T-helper 1 cell treated with Interleukin-12 subunit alpha and Interleukin-12 subunit beta and Interleukin-4 antibody, amounts not matched to agents 30 μg/mL and 1 μg/mL, for 36 hours (primary cell): ENCODE measurements around the gene SH3RF2.

Experiments
- H3K27ac Mint-ChIP-seq: one replicate; pipeline ENCODE4 v1.8.0; 2021; ENCODE audit warnings: mild to moderate bottlenecking, mixed read lengths
- H3K27me3 Mint-ChIP-seq: one replicate; pipeline ENCODE4 v1.8.0; 2021; ENCODE audit warnings: low read depth, mixed read lengths
- H3K36me3 Mint-ChIP-seq: one replicate; pipeline ENCODE4 v1.8.0; 2021; ENCODE audit warnings: low read depth, mixed read lengths
- H3K4me1 Mint-ChIP-seq: one replicate; pipeline ENCODE4 v1.8.0; 2021; ENCODE audit warnings: low read depth, mixed read lengths
- H3K4me3 Mint-ChIP-seq: one replicate; pipeline ENCODE4 v1.8.0; 2021; ENCODE audit warnings: mild to moderate bottlenecking, moderate library complexity, mixed read lengths
- H3K9me3 Mint-ChIP-seq: one replicate; pipeline ENCODE4 v1.8.0; 2021; ENCODE audit warnings: mixed read lengths

Gene SH3RF2

DNA sequence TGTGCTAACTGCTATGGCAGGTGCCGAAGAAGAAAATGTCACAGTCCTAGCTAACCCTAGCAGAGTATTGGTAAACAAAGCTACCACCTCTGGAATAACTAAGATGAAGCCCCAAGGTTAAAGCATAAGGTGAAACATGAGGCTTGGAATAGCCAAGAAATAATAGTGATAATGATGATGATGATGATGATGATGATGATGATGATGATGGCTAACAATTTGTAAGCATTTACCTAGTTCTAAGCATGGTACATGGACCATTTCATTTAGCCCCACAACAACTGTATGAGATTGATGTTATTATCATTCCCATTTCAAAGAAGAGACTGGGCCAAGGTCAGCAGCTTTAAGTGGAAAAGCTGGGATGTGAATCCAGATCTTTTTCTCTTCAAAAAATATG is 35.3 kb downstream of the SH3RF2 start:
- no peak overlapping the region for H3K4me3 Mint-ChIP-seq
- no peaks in the 10 kb centered on the region for H3K4me1 Mint-ChIP-seq
- H3K9me3 Mint-ChIP-seq: peaks cover 3% of the 10 kb centered on the region
- H3K36me3 Mint-ChIP-seq: no peaks in the 10 kb centered on the region
- no peak overlapping the region for H3K27ac Mint-ChIP-seq
- H3K27me3 Mint-ChIP-seq: peaks cover 4% of the 10 kb centered on the region

DNA sequence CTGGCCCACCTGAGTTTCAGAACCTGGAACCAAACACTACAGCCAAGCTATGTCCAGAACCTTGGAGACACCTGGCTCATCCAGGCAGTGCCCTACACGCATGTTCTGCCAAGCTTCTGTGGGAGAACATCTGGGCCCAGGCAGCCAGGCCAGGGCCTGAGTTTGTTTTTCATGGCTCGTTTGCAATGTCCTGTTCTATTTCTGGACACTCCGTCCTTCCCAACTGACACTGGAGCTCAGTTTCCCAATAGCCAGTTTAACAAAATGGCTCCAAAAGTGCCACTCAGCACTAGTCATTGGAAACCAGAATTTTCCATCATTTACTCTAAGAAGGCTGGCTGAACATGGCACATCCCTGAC is 38.6 kb downstream of the SH3RF2 start:
- peaks cover 3% of the 10 kb centered on the region for H3K9me3 Mint-ChIP-seq
- no peak overlapping the region for H3K27ac Mint-ChIP-seq
- H3K4me3 Mint-ChIP-seq: no peak overlapping the region
- H3K27me3 Mint-ChIP-seq: no peaks in the 10 kb centered on the region
- H3K36me3 Mint-ChIP-seq: no peaks in the 10 kb centered on the region
- no peaks in the 10 kb centered on the region for H3K4me1 Mint-ChIP-seq

DNA sequence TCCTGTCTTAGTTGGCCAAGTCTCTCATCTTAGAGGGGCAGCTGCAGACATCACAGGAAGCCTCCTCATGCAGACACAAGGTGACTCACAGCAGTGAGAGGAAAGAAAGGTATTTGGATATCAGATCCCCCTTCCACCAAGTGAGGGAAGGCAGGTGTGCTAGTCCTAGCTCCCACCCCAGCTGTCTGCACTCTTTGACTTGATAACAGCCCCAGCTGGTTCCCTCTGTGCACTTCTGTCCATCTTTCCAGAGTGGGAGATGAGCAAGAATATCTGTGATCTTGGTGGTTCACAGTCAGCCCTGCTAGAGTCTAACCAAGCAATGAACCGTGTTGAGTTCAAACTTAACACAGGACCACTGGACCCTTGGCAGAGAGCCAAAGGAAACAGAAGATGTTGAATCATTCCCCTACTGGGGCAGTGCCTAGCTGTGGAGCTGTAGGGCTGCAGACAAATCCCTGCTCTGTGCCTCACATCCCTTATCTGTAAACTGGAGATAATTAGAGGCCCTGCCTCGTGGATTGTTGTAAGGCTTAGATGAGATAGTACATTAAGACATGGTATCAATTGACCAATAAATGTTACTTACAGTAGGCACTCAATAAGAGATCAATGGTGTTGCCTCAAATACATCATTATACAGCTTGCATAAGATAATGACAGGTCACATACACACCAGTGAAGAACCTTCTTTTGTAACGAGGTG is 39.1 kb downstream of the SH3RF2 start:
- no peaks in the 10 kb centered on the region for H3K4me1 Mint-ChIP-seq
- no peak overlapping the region for H3K27ac Mint-ChIP-seq
- H3K27me3 Mint-ChIP-seq: no peaks in the 10 kb centered on the region
- H3K9me3 Mint-ChIP-seq: peaks cover 3% of the 10 kb centered on the region
- H3K4me3 Mint-ChIP-seq: no peak overlapping the region
- H3K36me3 Mint-ChIP-seq: no peaks in the 10 kb centered on the region

- H3K4me3 Mint-ChIP-seq: no peak overlapping the region
- H3K27ac Mint-ChIP-seq: no peak overlapping the region
- no peaks in the 10 kb centered on the region for H3K4me1 Mint-ChIP-seq
- no peaks in the 10 kb centered on the region for H3K36me3 Mint-ChIP-seq
- H3K9me3 Mint-ChIP-seq: peaks cover 3% of the 10 kb centered on the region
- H3K27me3 Mint-ChIP-seq: peaks cover 4% of the 10 kb centered on the region
These were observed 40.2 kb downstream of the SH3RF2 start for GRCh38 chr5:145976431-145977155.

DNA sequence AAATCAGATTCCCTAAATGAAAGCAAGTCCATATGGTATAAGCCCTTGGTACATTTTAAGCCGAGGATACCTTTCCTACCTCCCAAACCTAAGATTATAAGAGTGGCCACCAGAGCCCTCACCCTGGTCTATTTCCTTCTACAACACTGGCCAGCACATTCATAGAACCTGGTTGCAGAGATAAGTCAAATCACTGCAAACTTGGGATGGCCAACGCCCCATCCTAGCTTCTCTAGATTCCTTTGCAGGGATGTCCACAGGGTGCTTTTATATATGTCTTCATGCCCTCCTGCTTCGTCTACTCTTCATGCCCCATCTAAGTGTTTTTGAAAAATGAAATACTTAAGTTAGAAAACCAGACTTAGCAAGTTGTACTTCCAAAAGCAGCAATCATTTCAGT is 41.8 kb downstream of the SH3RF2 start:
- Mint-ChIP-seq H3K4me3 (no peak overlapping the region), H3K27me3 (peaks cover 8% of the 10 kb centered on the region), H3K36me3 (no peaks in the 10 kb centered on the region), H3K9me3 (peaks cover 3% of the 10 kb centered on the region), H3K27ac (no peak overlapping the region), H3K4me1 (no peaks in the 10 kb centered on the region)

DNA sequence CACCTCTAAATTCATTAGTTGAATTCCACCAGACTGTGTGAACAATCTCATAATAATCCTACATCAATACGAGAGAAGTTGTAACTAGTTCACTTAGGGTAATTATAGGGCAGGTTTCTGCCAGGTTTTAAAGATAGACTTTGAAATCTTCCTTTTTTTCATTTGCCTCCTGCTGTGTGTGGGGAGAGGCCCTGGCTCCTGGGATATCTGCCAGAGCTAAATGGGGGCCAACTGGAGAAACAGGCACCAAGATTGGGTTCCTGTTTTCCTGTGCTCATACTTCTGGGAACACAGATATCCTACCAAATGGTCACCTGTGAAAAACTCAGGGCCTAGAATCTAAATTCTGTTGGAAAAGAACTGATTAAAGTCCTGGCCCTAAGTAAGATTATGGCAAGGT is 42.3 kb downstream of the SH3RF2 start:
- Mint-ChIP-seq H3K27ac (no peak overlapping the region), H3K9me3 (no peaks in the 10 kb centered on the region), H3K36me3 (no peaks in the 10 kb centered on the region), H3K4me3 (no peak overlapping the region), H3K4me1 (no peaks in the 10 kb centered on the region), H3K27me3 (peaks cover 8% of the 10 kb centered on the region)

DNA sequence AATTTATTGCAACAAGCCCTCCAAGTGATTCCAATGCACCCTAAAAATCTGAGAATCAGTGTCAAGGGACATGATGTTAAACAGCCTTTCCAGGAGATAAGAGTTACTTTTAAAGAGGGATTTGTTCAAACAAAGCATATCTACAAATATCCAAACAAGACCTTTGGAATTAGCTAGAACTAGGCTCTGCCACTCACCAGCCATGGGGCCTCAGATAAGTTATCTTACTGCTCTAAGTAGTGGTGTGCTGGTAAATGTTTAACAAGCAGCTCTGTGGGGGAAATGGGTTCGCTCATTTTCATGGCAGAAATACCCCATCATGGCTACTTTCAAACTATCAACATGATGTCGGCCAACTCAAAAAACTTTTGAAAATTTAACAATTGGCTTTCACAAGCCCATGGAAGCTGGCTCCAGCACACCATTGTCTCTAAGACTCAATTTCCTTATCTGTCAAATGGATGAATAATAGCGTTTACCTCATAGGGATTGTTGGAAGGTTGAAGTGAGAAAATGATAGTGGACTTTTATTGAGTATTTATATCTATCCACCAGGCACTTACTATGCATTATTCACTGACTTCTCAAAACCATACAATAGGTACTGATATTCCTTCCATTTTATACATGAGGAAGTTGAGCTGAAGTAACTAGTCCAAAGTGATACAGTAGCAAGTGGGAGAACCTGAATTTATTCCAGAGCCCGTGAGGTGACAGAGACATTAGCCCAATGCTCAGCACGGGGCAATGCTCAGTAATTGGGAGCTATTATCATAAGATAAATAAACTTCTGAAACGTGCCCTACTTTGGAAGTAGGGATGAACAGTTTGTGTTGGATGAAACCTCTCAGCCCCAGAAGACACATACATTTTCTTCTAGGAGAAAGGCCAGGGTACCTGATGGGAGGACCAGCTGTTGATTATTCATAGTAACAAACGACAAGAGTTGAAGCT is 43.2 kb downstream of the SH3RF2 start:
- H3K27ac Mint-ChIP-seq: no peak overlapping the region

DNA sequence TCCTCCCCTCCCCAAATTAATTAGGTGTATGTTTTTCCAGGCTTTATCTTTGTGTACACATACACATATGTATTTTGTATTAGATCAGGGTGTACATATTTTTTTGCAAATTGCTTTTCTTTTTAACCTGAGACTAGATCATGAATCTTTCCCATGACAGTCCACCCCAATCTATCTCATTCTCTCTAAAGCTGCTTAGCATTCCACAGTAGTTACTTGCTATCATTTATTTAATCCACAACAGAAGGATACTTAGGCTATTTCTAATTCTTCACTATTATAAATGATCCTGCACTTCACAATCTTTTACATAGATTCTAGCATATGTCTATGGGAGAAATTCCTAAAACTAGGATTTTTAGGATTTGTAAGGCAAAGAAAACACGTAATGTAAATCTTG is 43.9 kb downstream of the SH3RF2 start:
- Mint-ChIP-seq H3K4me3 (no peak overlapping the region), H3K27ac (no peak overlapping the region), H3K36me3 (no peaks in the 10 kb centered on the region), H3K9me3 (no peaks in the 10 kb centered on the region), H3K27me3 (peaks cover 11% of the 10 kb centered on the region), H3K4me1 (no peaks in the 10 kb centered on the region)

More for the DNA sequence above, 43.2 kb downstream of the SH3RF2 start:
- H3K9me3 Mint-ChIP-seq: no peaks in the 10 kb centered on the region
- no peaks in the 10 kb centered on the region for H3K36me3 Mint-ChIP-seq
- H3K27me3 Mint-ChIP-seq: peaks cover 11% of the 10 kb centered on the region
- H3K4me3 Mint-ChIP-seq: no peak overlapping the region
- no peaks in the 10 kb centered on the region for H3K4me1 Mint-ChIP-seq

DNA sequence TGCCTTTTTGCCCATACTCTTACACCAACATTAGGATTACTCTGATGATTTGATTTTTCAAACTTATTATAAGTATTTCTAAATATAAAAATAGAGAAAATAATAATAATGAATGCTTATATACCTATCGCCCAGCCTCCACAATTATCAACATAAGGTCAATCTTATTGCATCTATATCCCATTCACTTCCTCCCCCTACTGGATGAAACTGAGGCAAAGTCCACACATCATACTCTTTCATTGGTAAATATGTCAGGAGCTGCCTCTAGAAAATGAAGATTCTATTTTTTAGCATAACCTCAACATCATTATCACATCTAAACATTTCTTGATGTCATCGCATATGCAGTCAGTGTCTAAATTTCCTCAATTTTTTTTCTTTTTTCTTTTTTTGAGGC is 44.3 kb downstream of the SH3RF2 start:
- H3K27me3 Mint-ChIP-seq: peaks cover 11% of the 10 kb centered on the region
- no peaks in the 10 kb centered on the region for H3K9me3 Mint-ChIP-seq
- no peaks in the 10 kb centered on the region for H3K36me3 Mint-ChIP-seq
- H3K27ac Mint-ChIP-seq: no peak overlapping the region
- H3K4me3 Mint-ChIP-seq: no peak overlapping the region
- no peaks in the 10 kb centered on the region for H3K4me1 Mint-ChIP-seq

GRCh38 chr5:145981589-145982571 is 45.5 kb downstream of the SH3RF2 start:
- no peak overlapping the region for H3K4me3 Mint-ChIP-seq
- no peaks in the 10 kb centered on the region for H3K36me3 Mint-ChIP-seq
- H3K27me3 Mint-ChIP-seq: peaks cover 11% of the 10 kb centered on the region
- H3K4me1 Mint-ChIP-seq: no peaks in the 10 kb centered on the region
- no peaks in the 10 kb centered on the region for H3K9me3 Mint-ChIP-seq
- no peak overlapping the region for H3K27ac Mint-ChIP-seq

DNA sequence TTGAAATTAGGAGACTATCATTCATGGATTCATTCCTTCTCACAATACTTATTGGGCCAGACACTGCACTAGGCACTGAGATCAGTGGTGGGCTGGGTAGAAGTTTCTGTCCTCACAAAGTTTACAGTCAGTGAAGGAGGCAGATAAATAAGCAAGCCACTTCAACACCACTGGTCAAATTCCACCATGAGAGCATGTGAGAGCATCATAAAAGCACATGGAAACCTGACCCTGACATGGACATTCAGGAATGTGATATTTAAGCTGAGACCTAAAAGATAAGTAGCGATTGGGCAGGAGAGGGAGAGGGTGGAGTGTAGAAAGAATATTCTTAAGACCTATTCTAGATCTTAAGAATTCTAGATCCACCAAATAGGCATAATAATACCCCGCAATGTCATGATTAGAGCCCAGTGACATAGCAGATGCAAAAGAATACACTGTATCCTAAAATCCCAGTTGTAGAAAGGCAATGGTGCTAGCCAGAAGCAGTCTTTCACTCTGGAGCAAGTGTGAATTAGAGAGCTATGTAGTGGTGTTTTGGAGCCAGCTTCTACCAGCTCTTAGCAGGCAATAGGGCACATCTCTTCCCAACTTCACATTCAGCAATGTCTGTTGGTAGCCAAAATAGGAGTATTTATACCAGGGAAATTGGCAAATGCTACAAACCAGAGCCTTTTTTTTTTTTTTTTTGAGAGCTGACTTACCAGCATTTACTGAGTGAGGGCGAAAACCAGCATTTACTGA is 46.4 kb downstream of the SH3RF2 start:
- no peaks in the 10 kb centered on the region for H3K4me1 Mint-ChIP-seq
- no peak overlapping the region for H3K4me3 Mint-ChIP-seq
- H3K36me3 Mint-ChIP-seq: no peaks in the 10 kb centered on the region
- H3K9me3 Mint-ChIP-seq: no peaks in the 10 kb centered on the region
- H3K27me3 Mint-ChIP-seq: peaks cover 11% of the 10 kb centered on the region
- no peak overlapping the region for H3K27ac Mint-ChIP-seq

DNA sequence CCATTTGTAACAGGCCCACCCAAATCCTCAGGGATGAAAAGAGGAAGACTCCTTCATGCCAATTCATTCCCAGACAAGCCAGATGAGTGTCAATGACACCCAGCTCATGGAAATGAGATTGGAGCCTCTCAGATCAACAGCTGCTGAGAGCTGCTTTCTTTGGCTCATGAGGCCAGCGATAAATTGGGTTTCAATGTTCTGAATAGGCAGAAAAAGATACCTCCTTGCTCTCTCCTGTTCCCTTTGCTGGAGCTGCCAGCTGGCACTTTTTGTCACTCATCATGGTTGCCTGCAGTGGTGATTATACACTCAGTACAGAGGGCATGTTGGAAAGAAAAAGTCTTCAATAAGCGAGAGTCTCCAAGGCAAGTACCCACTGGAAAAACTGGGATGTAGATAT is 47.1 kb downstream of the SH3RF2 start:
- Mint-ChIP-seq H3K36me3 (no peaks in the 10 kb centered on the region), H3K4me1 (no peaks in the 10 kb centered on the region), H3K27me3 (peaks cover 11% of the 10 kb centered on the region), H3K4me3 (no peak overlapping the region), H3K9me3 (no peaks in the 10 kb centered on the region), H3K27ac (no peak overlapping the region)

GRCh38 chr5:145984072-145984471 is 47.7 kb downstream of the SH3RF2 start:
- Mint-ChIP-seq H3K36me3 (no peaks in the 10 kb centered on the region), H3K27me3 (peaks cover 11% of the 10 kb centered on the region), H3K4me3 (no peak overlapping the region), H3K4me1 (no peaks in the 10 kb centered on the region), H3K27ac (no peak overlapping the region), H3K9me3 (no peaks in the 10 kb centered on the region)
